CD4-positive, alpha-beta T cell treated with Interferon gamma for 1 hour (primary cell): ENCODE measurements around the gene ZKSCAN7.
"Not testable (repeated sequence)": the region's sequence is repeated elsewhere in the genome, so short reads cannot be mapped to it uniquely, and the experiment has no call there.

Experiments used
- DNase-seq: peaks from one replicate; pipeline ENCODE4 v3.0.0-alpha.2; 2020

ZKSCAN7 gene

DNA sequence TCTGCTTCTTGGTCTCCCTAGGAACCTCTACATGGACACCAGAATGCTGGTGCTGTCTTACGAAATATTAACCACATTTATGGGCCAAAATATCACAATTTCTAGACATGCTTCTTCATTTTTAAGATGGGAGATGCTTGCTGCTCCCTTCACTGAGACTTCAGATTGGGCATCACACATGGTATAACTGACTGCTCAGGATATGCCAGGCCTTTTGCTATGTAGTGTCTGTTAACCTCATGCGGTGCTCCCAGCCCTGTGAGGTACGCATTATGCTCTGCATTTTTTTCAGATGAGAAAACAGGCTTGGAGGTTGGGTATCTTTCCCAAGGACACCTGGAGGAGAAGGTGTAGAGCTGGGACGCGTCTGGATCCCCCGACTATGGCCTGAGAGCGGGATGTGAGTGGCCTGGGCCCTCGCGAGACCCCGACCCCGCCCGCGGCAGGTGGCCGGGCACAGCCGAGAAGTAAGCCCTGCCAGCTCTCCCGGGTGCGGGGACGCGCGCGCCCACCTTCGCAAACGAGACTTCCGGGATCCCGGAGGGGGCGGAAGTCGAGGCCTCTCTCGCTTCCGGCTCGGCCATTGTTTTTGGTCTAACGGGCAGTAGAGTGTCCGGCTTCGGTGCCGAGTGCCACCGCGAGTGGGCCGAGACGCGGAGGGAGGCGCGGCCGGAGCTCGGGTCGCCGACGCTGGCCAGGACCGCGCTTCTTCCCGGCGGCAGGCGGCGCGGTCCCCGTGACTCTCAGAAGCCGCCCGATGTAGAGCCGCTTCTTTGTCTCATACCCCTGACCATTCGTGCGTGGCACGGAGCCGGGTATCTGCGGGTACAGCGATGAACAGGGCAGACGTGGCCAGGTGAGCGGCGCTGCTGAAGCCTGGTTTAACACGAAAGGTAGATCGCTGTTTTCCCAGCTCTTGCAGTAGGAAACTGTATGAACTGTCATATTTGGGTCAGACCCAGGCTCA, at the start of gene ZKSCAN7:
Gene ZKSCAN7, plus strand, starts transcription at position 568 of the 967 bp plus-strand sequence. CDS start 1,855 bp downstream, outside the sequence.
- peak; percentile 52 for DNase-seq

- DNase-seq: no peak
Observed at GRCh38 chr3:44506556-44506955, 48.4 kb upstream of the ZKSCAN7 start.

GRCh38 chr3:44506961-44507360, 48.0 kb upstream of the ZKSCAN7 start:
- DNase-seq: no peak

GRCh38 chr3:44509393-44509921, 45.5 kb upstream of the ZKSCAN7 start:
- no peak for DNase-seq

GRCh38 chr3:44510000-44510368, 45.0 kb upstream of the ZKSCAN7 start:
- DNase-seq: no peak

DNA sequence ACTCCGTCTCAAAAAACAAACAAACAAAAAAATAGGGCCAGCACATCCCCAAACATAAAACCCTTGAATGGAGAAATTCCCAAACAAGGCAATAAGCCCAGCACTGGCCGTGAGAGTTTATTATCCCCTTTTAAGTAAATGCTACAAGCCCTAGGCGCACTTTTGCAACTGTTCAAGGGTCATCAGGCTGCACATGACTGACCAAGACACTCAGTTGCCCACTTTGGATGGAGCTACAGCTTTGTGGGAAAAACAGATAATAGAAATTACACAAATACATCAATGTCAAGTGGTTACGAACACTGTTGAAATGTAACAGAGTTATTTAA, 43.8 kb upstream of the ZKSCAN7 start:
- no peak for DNase-seq

- DNase-seq: no peak
Observed at GRCh38 chr3:44513513-44513912, 41.5 kb upstream of the ZKSCAN7 start.

DNA sequence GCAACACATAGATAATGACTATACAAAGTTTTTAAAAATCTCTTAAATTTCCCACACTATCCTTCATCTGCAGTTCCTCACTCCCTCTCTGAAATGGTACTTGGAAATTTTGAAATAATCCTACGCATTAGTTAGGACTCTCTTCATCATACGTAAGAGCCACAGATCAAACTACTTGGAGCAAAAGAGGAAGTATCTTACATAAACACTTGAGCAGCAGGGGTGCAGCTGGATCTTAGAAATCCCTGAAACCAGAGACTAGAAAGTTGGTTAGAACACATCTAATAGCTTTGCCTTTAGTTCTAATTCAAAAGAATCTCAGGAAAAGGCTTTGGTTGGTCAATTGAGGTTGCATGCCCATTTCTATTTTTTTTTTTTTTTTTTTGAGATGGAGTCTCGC, 38.8 kb upstream of the ZKSCAN7 start:
- DNase-seq: no peak

DNA sequence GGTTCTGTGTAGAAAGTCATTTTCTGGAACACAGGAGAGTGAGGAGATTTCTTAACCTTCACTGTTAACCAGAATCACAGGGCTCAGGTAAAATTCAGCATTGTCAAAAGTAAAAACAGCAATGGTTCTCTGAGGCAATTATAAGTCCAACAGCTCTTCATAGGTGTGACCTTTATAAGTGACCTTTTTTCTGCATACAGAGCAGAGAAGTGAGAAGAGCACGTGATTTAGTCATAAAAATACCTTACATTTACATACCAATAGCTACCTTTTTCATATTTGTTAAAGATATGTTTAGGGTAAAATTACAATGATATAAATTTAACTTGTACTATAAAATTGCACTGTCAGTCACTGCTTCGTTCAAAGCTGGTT, 36.2 kb upstream of the ZKSCAN7 start:
- no peak for DNase-seq

DNA sequence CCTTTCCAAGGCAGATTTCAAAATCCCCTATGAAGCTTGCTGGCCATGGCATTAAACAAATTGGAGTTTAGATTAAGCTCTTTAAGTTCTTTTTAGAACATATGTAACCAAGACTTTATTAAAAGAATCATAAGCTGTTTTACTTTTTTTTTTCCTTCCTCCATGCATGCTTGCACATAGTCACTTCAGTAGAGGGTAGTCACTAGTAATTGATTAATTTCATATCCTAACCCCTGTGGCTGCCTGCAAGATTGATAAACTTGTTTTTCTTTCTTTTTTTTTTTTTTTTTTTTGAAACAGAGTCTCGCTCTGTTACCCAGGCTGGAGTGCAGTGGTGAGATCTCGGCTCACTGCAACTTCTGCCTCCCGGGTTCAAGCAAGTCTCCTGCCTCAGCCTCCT, 33.3 kb upstream of the ZKSCAN7 start:
- DNase-seq: no peak

- no peak for DNase-seq
Observed at GRCh38 chr3:44522494-44522933, 32.5 kb upstream of the ZKSCAN7 start.

DNA sequence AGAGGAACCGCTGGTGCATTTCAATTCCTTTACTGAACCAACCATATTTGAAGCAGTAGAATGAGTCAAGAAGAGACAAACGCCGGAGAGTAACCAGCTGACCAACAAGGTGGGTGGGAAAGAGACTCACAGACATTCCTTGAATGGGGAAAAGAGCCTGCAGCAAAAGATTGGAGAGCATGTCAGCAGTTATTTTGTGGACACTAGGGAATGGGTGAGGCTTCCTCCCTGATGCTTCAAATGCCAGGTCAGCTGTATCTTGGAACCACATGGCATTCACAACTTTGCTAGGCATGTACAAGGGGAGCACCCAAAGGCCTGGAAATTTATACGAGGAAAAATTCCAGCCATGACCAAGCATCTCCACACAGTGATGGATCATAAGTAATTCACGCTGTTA, 29.9 kb upstream of the ZKSCAN7 start:
- no peak for DNase-seq

DNA sequence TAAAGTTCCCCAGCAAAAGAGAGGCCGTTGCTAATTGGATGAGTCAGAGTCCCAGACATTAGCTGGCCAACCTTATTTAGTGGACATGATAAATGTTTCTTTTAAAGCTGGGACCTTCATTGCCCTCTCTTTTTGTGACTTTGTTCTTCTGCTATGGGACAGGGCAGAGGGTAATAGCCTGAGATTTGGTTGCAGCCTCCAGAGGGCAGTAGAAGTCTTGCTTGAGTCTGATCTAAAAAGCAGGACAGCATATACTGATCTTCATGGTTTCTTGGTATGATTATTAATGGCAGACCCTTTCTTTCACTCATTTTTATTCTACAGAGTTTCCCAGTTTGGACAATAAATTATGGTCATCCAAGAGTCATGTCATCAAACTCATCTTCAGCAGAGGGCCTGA, 25.1 kb upstream of the ZKSCAN7 start:
- DNase-seq: no peak

- DNase-seq: no peak
Observed at GRCh38 chr3:44530911-44531310, 24.1 kb upstream of the ZKSCAN7 start.

- DNase-seq: not testable (repeated sequence)
Observed at GRCh38 chr3:44534659-44535058, 20.3 kb upstream of the ZKSCAN7 start.

GRCh38 chr3:44535364-44535763, 19.6 kb upstream of the ZKSCAN7 start:
- no peak for DNase-seq

DNA sequence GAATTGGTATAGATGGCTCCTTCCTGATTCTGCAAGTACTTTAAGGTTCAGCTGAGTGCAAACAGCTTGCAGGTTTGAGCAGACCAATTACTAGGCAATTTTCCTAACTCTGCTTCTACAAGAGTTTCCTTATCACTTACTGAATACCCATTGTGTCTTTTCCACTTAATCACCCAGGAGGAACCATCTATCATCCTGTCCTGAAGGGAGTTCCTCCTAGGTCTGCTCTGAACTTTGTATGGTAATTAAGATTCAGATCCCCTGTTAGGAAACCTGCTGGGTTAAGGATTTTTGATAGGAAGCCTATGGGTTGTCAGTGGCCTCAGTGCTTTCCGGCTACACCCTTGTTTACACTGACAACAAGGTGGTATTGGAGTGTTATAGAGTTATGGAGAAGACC, 10.2 kb upstream of the ZKSCAN7 start:
- DNase-seq: not testable (repeated sequence)

- no peak for DNase-seq
Observed at GRCh38 chr3:44555723-44556122, 730 bp downstream of the ZKSCAN7 start.

DNA sequence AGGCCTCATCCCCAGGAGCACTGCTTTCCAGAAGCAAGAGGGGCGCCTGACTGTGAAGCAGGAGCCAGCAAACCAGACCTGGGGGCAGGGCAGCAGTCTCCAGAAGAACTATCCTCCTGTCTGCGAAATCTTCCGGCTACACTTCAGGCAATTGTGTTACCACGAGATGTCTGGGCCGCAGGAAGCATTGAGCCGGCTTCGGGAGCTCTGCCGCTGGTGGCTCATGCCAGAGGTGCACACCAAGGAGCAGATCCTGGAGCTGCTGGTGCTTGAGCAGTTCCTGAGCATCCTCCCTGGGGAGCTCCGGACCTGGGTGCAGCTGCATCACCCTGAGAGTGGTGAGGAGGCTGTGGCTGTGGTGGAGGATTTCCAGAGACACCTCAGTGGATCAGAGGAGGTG, 2.1 kb downstream of the ZKSCAN7 start:
- no peak for DNase-seq

- no peak for DNase-seq
Observed at GRCh38 chr3:44561076-44561475, 6.1 kb downstream of the ZKSCAN7 start.

DNA sequence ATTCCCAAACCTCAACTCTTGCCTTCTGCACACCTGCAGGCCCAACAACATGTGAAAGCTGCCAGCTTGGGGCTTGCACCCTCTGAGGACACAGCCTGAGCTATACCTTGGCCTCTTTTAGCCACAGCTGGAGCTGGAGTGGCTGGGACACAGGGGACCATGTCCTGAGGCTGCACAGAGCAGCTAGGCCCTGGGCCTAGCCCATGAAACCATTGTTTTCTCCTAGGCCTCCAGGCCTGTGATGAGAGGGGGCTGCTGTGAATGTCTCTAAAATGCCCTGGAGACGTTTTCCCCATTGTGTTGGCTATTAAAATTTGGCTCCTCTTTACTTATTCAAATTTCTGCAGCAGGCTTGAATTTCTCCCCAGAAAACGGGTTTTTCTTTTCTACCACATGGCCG, 7.2 kb downstream of the ZKSCAN7 start:
- no peak for DNase-seq

GRCh38 chr3:44568561-44568960, 13.6 kb downstream of the ZKSCAN7 start:
- DNase-seq: no peak

DNA sequence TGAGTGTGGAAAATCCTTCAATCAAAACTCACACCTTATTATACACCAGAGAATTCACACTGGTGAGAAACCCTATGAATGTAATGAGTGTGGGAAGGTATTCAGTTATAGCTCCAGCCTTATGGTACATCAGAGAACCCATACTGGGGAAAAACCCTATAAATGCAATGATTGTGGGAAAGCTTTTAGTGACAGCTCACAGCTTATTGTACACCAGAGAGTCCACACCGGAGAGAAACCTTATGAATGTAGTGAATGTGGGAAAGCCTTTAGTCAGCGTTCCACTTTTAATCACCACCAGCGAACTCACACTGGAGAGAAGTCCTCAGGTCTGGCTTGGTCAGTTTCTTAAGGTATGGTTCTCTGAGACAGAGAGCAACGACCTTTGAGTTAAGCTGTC, 16.0 kb downstream of the ZKSCAN7 start:
- DNase-seq: no peak

DNA sequence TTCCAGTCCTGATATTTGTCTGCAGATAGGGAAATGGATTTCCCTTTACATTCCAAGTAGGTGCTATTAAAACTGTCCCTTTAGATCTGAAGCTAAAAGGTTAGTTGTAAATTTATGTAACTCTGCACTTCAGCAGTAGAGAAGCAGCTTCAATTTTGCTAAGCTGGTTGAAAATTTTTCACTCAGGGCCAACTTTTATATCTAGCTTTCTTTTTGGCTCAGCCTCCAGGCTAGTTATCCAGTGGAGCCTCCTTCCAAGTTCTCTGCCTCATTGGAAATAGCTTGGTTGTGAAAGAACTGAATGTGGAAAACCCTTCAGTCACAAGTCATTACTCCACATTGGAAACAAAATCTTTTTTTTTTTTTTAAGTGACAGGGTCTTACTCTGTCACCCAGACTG, 21.6 kb downstream of the ZKSCAN7 start:
- no peak for DNase-seq
